ENCODE data around the gene ANKRD7. TPM values are rescaled to one million over a fixed set of nuclear protein-coding genes. Genes with fewer than 3 reads are reported as not detected.

ANKRD7 gene
- total RNA-seq, 1 experiment from 2014 or later, result not detected

DNA sequence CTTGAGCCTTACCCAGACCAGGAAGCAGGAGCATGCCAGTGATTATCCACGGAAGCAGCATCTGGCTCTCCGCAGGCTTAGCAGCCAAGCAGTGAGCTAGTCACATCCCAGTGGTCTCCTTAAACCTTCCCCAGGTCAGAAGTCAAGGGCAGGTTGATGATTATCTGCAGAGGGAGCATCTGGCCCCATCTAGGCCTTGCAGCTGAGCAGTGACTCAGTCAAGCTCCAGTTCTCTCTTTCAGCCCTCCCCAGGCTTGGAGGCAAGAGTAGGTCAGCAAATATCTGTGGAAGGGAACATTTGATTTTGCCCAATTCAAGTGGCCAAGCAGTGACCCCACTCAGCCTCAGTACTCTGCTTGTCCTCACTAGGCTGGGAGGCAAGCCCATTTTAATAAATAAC is 61.6 kb downstream of the ANKRD7 start:
- DNase-seq, result no peak
- H3K27me3 ChIP-seq, result no peaks in the 10 kb centered on the region
- no peaks in the 10 kb centered on the region for H3K9me3 ChIP-seq
- H3K4me3 ChIP-seq, result no peak overlapping the region
- H3K36me3 ChIP-seq, result no peaks in the 10 kb centered on the region

DNA sequence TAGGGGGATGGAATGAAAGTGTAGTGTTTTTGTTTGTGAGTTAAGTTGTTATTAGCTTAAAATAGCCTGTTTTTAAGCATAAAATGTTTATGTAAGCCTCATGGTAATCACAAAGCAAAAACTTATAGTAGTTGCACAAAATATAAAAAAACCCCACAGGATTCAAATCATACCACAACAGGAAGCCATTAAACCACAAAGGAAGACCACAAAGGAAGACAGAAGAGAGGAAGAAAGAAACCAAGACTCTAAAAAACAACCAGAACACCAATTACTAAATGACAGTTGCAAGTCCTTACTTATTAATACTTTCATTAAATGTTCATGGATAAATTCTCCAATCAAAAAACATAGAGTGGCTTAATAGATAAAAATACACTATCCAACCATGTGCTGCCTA is 63.6 kb downstream of the ANKRD7 start:
- H3K36me3 ChIP-seq, result no peaks in the 10 kb centered on the region
- DNase-seq, result no peak
- no peaks in the 10 kb centered on the region for H3K27me3 ChIP-seq
- H3K4me3 ChIP-seq, result no peak overlapping the region
- H3K9me3 ChIP-seq, result no peaks in the 10 kb centered on the region

DNA sequence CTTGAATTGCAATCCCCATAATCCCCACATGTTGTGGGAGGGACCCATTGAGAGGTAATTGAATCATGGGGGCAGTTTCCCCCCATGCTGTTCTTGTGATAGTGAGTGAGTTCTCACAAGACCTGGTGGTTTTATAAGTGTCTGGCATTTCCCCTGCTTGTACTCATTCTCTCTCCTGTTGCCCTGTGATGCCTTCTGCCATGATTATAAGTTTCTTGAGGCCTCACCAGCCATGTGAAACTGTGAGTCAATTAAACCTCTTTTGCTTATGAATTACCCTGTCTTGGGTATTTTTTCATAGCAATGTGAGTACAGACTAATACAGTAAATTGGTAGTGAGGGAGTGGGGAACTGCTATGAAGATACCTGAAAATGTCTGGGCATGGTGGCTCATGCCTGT is 65.0 kb downstream of the ANKRD7 start:
- no peaks in the 10 kb centered on the region for H3K27me3 ChIP-seq
- no peaks in the 10 kb centered on the region for H3K9me3 ChIP-seq
- DNase-seq, result no peak

More for the DNA sequence above, 65.0 kb downstream of the ANKRD7 start:
- Histone ChIP-seq H3K36me3 (no peaks in the 10 kb centered on the region), H3K4me3 (no peak overlapping the region)

Other genes starting within 250 kb of the ANKRD7 start
- gene LSM8, start 40.5 kb upstream of the ANKRD7 start, total RNA-seq (2014; rRNA removed; shearing (Covaris generic); ENCODE audit: low replicate concordance), result 28.0 and 38.8 TPM in 2 replicates